ENCODE data around the gene GADL1. TPM values are rescaled to one million over a fixed set of nuclear protein-coding genes. Genes with fewer than 3 reads are reported as not detected.

Gene GADL1
- total RNA-seq, 1 donor from 2014 or later: not detected

DNA sequence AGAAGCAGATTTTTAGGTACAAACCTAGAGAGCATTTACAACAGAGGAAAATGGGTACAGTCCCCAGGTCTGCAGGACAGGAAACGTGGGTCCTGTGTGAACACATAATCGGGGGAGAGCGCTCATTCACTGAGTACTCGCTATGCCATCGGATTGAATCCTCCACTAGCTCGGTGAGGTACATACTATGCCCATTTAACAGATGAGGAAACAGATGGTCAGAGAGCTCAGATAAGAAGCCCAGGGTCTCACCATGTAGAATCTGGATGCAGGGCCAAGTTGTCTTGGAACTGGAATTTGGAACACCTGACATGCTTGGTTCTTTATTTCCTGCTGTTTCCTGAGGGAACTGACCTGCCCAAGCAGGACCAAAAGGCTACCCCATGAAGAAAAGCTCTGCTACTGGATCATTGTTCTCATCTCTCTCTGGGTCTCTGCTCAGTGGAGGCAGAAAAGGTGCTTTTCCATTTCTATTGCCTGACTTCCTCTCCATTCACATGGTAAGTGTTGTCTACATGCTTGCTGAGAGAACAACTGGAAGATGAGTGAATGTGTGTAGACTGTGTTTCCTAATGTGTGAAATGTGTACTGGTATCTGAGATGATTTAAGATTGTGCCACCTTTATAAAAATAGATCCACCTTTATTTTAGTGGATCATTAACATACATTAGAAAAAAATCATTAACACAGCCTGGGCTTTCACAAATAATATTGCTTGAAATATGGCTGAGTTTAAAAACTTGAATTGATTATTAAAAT lies 199.0 kb downstream of the GADL1 start:
- DNase-seq (ENCODE audit: low read depth in 2 of 2): no peak

DNA sequence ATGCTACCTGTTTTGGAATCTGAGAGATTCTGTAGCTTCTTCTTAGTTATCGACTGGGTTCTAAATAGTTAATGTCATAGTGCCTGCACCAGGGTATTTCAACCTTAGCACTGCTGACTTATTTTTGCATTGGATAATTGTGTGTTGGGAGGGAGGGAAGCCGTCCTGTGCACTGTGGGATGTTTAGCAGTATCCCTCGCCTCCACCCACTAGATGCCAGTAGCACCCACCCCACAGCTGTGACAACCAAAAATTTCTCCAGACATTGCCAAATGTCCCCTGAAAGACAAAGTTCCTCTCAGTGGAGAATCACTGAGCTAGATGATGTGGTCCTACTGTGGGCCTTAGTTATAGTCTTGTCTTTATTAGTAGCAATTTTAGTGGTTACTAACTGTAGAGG lies 199.8 kb downstream of the GADL1 start:
- DNase-seq (ENCODE audit: low read depth in 2 of 2): no peak

DNA sequence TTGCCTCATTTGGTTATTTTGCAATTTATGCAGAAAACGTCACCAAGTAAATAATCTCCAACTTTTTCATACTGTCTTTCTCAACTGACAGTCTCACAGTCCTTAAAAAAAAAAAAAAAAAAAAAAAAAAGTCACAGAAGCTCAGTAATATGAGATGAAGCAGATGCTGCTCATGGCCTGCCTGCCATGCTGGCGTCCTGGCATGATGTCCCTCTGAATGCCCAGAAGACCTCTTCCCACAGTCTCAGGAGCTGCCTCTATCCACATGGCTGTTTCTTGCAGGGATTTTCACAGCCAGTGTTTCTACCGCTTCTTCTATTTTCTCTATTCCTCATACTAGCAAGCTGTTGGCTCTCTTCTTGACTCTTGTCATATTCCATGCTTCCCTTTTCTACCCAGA lies 200.3 kb downstream of the GADL1 start:
- no peak for DNase-seq (ENCODE audit: low read depth in 2 of 2)

DNA sequence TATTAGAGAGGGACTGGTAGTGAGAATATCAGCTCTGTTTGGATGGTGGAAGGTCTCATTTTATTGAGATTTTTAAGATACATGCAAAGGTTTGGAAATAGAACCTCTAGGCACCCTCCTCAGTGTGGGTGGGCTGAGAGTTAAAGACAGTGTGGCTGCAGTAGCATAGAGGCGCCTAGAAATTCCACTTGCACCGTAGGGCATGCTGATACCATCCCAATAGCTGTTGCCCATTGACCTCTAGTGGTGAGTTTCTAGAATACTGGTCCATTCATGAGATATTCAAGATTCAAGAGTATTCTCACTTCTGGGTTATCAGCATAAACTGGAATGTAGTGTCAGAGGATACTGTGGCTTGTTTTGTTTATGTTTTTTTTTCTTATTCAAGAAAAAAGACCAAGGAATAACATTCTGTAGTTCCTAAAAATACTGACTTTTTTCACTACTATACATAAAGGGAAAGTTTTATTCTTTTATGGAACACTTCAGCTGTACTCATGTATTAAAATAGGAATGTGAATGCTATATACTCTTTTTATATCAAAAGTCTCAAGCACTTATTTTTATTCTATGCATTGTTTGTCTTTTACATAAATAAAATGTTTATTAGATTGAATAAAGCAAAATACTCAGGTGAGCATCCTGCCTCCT lies 200.9 kb downstream of the GADL1 start:
- peak; percentile 76 to 81 for DNase-seq (ENCODE audit: low read depth in 2 of 2)

DNA sequence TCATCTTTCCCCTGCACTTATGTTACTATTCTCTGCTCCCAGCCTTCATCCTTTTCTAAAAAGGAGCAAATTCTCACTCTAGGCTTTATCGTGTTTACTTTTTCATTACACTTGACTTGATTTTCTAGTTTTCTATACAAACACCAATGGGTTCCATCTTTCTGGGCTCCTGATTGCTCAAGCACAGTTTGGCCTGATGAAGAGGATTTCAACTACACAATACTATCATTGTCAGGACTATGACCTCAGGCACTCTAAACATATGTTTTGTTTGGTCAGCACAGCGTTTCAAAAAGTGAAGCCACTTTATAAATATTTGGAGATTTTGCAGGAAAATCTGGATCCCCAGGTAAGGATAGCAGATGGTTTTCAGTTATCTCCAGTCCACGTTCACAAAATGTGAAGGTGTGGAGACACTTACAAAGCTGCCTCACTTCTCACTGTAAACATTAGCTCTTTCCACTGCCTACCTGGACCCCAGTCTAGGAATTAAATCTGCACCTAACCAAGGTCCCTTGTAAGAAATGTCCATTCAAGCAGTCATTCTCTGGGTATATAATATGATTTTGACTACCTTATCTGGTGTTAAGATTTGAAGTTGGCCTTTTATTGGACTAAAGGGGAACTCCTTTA lies 201.8 kb downstream of the GADL1 start:
- no peak for DNase-seq (ENCODE audit: low read depth in 2 of 2)

DNA sequence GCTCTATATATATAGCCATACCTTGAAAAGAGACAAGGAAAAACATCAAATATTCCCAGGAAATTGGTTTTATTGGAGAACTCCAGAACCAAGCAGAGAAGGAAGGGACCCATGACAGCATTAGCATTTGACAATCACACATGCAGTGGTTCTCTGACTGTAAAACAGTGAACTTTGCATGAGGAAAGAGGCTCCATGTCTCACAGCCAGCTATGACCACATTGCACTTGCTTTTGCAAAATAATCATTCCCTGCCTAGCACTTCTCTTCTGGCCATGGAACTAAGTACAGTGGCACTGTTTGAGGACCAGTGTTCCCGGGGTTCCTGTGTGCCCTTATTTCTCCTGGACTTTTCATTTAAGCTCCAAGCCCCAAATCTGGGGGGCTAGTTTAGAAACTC lies 202.5 kb downstream of the GADL1 start:
- no peak for DNase-seq (ENCODE audit: low read depth in 2 of 2)

DNA sequence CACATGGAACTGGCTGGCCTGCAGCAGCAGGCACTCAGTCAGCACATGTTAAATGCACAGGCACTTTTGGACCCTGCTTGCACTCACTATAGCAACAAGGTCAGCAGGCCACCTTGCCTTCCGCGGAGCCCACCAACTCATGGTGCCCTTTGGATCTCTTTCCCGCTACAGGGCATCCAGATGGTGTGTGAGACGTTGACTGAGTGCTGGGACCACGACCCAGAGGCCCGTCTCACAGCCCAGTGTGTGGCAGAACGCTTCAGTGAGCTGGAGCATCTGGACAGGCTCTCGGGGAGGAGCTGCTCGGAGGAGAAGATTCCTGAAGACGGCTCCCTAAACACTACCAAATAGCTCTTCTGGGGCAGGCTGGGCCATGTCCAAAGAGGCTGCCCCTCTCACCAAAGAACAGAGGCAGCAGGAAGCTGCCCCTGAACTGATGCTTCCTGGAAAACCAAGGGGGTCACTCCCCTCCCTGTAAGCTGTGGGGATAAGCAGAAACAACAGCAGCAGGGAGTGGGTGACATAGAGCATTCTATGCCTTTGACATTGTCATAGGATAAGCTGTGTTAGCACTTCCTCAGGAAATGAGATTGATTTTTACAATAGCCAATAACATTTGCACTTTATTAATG lies 203.1 kb downstream of the GADL1 start:
- DNase-seq (ENCODE audit: low read depth in 2 of 2): peak; percentile 53 to 71

DNA sequence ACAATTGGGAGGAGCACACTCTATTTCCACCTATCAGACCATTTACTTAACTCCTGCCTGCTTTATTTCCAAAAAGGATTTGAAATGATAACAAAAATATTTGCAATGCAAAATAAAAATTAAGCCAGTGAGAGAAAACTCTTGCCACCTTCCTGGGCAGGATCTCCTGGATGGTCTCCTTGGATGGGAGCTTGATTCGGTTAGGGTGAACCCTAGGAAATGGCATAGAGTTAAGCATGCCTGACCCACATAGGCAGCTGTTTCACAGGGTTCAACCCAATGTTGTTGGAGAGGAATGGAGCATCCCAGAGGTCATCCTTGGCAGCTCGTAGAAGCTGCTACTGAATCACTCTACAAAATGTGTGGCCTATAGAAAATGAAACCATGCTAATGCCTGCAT lies 204.3 kb downstream of the GADL1 start:
- no peak for DNase-seq (ENCODE audit: low read depth in 2 of 2)

DNA sequence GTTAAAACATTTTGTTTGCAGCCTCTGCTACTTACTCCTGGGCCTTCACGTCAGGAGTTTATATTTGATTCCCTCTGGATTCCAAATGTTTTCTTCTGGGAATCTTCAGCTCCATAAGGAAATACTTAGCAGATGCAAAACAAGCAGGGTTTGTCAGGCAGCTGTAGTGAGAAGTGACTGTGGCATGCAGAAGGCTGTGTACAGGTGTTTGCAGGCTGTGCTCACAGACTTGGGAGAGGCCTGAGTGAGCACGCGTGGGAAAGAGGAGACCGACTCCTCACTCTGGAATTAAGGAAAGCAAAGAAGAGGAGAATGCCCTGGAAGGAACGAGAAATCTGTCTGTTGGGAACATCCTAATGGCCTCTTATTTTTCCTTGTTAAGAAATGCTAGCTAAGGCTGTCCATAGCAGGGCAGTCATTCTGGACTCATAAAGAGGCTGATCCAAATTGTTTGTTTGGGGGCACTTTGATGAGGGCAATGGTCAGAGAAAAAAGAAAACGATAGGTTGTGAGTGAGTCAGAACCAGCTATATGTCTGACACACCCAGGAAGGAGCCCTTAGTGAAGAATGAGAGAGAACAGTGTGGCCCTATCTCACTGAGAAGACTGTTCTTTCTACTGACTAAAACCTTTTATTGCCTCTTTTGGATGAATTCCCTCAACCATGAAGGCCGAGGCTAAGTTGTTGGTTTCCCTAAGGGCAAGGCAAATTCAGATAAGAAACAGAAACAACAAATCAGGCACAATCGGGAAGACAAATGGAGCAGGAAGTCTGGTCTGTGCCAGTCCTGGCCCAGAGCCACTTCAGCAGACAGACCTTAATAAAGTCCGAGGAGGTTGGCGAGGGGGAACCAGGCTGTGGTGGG lies 205.5 kb downstream of the GADL1 start:
- DNase-seq (ENCODE audit: low read depth in 2 of 2): peak; percentile 42 to 65

DNA sequence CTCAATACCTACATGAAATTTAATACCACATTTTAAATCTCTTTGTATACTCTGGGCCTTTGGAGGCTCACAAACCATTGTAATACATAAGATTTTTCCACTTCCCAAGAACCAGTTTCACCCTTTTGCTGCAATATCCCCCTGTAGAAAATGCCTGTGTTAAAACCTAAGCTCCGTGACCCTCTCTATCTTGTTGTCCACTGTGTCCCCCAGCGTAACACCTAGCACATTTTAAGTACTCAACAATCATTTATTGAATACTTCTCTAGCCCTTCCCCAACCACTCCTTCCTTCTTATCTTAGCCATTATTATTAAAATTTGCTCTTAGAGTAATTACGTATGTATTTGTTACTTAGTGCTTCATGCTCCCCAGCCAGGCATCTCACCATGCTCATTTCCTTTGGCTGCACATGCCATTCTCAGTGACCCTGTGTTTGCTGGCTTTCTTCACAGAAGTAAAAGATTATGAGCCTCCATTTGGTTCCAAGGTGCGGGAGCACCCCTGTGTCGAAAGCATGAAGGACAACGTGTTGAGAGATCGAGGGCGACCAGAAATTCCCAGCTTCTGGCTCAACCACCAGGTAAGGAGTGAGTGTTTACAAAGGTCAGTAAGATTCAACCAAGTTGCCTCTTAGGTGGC lies 206.4 kb downstream of the GADL1 start:
- no peak for DNase-seq (ENCODE audit: low read depth in 2 of 2)

DNA sequence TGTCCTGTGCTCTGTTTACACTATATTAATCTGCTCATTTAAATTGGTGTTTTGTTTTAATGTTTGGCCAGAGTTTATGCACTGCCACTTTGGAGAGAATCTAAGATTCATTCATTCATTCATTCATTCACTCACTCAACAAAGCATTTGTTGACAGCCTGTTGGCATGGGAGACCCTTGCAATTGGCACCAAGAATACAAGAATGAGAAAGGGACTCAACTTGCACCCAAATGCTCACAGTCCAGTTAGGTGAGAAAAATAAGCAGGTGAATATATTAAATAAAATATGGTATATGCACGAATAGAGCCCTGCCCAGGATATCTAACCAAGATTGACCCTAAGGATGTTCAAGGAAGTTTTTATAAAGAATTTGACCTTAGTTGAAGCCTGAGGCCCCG lies 207.7 kb downstream of the GADL1 start:
- DNase-seq (ENCODE audit: low read depth in 2 of 2): no peak

DNA sequence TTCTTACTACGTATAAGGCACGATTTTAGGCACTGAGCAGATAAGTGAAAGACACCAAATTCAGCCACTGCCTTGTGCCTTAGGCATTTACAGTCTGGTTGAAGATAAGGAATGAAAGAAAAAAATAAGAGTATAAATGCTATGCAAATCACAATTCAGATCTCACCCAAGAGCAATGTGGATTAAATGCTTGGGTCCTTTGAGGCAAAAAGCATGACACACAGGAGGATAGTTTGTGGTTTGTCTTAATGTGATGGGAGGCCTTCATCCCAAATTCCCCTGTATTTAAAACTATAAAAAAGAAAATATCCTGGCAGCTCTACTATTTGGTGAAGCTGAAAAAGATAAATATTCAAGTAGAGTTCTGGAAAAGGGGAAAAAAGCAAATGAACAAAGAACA lies 208.3 kb downstream of the GADL1 start:
- DNase-seq (ENCODE audit: low read depth in 2 of 2): no peak

DNA sequence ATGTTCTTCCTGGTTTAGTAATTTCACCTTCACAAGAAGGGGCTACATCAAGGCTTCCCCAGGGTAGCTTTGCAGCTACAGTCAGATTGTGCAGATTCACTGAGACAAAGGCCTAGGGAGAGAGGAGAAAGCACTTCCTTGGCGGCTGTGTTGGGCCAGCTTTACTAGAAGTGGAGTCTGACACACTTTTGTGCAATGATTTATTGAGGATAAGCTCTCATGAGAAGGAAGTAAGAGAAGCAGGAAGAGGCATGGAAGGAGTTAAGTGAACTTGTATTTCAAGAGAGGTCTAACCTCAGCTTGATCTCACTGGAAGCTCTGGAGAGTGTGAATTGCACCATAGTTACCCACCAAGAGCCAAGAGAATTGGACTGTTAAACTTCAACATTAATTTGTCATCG lies 209.2 kb downstream of the GADL1 start:
- no peak for DNase-seq (ENCODE audit: low read depth in 2 of 2)

DNA sequence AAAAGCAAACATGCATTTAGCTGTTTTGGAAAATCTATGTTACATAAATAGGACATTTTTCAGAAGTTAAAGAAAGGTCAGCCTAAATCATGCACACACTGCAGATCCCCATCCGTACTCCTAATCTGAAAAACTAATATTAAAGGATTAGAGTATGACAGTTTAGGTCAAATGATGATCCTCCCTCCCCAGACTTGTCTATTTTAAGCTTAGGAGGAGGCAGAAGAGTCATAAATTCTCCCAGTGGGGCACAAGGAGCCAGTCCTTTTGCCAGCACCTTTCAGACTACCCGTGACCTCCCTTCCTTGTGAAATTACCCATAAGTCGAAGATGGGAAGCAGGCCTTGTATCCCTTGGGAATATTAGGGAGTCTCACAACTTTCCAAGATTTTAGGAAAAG lies 210.1 kb downstream of the GADL1 start:
- DNase-seq (ENCODE audit: low read depth in 2 of 2): no peak

DNA sequence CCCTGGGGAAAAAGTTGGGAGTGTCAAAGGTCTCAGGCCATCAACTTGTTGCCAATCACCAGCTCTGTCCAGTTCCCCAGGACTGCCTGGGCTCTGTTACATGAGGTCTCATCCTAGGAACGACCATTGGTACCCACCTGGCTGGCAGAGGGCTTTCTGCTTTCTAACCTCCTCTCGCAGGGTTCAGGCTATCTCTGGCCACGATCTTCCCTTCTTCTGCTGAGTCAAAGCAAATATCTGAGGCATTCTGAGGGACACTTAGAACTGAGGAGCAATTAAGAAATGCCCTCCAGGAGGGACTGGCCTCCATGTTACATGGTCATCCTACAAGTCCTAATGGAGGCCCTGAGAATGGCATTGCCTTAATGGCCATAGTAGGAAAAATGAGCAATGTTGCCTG lies 210.7 kb downstream of the GADL1 start:
- DNase-seq (ENCODE audit: low read depth in 2 of 2): no peak

DNA sequence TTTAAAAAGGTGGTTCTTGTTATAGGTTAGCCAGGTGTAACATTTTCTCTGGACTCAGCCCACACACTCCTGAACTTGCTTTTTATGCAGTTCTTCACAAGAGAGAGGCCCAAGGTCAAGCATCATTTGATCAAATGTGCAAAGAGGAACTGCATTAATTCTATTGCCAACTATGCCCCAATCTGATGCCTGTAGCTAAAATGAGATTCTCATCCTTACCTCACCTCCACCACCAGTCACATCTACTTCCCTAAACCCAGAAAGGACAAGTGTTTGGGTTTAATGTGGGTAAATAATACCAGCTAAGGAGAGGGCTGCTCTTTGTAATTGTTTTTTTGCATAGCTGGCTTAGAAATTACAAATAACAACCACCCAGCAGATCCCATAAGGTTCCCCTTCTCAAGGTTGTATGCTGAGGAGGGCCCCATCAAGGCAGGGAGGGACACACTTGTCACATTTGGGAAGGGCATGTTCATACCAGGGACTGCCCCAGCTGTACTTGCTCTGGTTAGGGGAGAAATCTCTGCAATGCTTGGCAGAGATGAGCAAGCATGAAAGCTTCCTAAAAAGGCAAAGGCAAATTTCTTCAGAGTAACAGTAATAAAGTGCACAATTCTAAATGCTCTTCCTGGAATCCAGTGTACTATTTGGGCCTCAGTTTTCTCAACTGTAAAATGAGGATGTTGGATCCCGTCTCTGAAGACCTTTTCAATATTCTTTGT lies 211.9 kb downstream of the GADL1 start:
- no peak for DNase-seq (ENCODE audit: low read depth in 2 of 2)

DNA sequence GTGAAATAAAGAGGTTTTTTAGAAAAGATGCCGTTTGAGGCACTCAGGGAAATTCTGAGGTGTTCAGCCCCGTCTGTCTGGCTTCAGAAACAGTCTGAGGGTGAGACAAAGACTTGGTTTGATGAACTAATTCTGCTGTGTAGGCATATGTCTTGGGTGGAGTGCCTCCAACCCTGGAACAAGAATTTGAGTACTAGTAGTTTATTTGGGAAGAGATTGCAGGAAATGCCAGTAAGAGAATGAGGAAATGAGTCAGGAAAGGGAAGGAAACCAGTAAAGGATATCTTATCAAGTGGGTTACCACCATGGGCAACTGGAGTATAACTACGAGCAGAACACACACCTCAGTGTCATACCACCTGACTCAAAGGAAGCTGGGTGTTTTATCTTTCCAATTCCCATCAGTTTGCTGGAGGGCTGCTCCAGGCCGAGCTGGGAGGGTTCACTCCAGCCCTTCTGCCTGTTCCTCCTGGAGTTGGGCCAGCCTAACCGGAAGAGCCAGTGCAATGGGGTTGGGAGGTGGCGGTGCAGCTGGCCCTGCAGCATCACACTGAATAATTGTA lies 212.7 kb downstream of the GADL1 start:
- DNase-seq (ENCODE audit: low read depth in 2 of 2): peak; percentile 93 to 95

DNA sequence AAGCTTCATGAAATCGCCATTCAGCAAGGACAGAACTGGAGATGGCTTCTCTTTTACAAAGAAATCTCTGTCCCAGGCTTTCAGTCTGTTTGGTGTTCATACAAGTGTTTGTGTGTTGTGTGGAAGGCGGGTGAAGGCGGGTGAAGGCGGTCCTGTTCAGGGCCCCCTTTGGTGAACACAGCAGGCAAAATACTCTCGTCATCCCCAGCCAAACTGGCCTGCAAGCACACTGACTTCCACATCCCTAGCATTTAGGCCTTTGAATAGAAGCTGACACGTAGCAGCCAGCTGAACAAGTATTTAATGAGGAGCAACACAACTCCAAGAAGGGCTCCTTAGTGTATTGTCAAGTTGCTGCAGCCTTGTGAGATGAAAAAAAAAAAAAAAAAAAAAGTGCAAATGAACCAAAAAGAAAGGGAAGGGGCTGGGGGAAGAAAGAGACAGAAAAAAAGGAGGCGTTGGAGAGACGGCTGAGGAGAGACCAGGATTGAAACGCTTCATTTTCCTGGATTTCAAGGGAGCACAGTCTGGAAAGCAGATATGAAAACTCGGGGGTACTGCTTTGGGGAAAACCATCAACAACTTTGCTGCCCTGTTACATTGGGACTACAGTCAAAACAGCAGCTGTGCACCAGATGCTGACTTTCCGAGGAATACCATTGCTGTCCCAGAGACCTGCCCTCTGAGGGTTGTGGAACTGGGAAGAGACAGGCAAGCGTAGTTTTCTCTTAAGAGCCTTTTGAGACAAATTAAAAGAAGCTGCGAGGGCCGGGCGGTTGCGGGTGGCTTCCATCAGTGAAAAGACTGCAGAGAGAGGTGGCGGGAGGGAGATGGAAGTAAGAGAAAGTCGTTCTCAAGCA lies 213.4 kb downstream of the GADL1 start:
- peak in 1 of 2 donors; percentile 49 for DNase-seq (ENCODE audit: low read depth in 2 of 2)

DNA sequence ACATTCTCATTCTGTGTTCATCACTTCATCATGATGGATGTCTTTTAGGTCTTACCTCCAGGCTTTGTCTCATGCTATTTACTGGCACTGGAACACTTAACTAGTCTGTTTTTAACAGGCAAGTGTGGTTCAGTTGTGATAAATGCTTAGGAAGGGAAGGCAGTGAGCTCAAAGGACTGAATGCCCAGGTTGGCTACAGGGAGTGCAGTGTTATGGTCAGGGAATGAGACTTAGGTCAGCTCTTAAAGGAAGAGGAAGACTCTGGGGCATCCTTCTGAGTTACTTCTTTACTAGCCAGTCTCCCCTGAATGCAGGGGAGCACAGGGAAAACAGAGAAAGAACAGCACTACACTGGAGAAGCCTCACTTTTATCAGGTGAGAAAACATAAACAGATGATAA lies 215.4 kb downstream of the GADL1 start:
- no peak for DNase-seq (ENCODE audit: low read depth in 2 of 2)
